ENCODE results near the gene PIK3C2G.

DNA sequence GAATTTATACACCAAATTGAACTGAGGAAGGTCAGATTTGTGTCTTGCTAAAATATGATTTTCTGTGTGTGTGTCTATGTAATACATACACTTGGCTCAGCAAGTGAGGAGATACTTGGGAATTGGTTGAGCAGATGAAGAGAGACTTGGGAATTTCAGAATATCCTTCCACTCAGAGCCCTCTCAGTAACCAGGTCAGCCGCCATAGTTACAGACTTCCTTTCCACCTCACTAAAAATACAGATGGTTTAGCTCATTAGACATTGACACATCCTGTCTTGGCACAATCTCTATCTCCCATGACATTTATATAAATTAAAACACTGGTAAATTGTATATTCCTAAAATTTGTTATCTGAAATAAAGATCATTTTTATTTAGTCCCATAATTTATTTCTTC is 15.9 kb downstream of the PIK3C2G start:
- TF ChIP-seq, protein P1, sequence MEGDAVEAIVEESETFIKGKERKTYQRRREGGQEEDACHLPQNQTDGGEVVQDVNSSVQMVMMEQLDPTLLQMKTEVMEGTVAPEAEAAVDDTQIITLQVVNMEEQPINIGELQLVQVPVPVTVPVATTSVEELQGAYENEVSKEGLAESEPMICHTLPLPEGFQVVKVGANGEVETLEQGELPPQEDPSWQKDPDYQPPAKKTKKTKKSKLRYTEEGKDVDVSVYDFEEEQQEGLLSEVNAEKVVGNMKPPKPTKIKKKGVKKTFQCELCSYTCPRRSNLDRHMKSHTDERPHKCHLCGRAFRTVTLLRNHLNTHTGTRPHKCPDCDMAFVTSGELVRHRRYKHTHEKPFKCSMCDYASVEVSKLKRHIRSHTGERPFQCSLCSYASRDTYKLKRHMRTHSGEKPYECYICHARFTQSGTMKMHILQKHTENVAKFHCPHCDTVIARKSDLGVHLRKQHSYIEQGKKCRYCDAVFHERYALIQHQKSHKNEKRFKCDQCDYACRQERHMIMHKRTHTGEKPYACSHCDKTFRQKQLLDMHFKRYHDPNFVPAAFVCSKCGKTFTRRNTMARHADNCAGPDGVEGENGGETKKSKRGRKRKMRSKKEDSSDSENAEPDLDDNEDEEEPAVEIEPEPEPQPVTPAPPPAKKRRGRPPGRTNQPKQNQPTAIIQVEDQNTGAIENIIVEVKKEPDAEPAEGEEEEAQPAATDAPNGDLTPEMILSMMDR (IDR thresholded peaks at IDR 0.05), result no peak
- no peak for TF ChIP-seq POLR2A (IDR thresholded peaks at IDR 0.05)

Data from tibial nerve (tissue), 3 donors.